ENCODE measurements around the gene PPP2R2C.

GRCh38 chr4:6352031-6352692 lies 120.3 kb downstream of the PPP2R2C start:
- no peak for TF ChIP-seq ZNF274 (IDR thresholded peaks at IDR 0.05; ENCODE audit: low read depth, low read length)
- no peak for TF ChIP-seq YY1 (IDR thresholded peaks at IDR 0.05; ENCODE audit: insufficient read depth, insufficient read length)

Measured in NT2/D1 (cell line).